GM12878 (cell line): ENCODE measurements around the gene DTX4. TPM values are rescaled to one million over a fixed set of nuclear protein-coding genes. Genes with fewer than 3 reads are reported as not detected.

Experiments used
- ATAC-seq: fragments of 200-7000 bp; cut with Tn5 transposase; 3 replicates; pipeline ENCODE4 v1.9.1; 2020; ENCODE audit warnings: mild to moderate bottlenecking, moderate library complexity
- BruUV-seq: library from RNA; stranded (reverse); fragments of 400-500 nt; replicated peaks from 2 replicates; lab custom pipeline; 2021; lab: Mats Ljungman, UMichigan
- CTCF ChIA-PET: fragments of 300-600 bp; sonication (Branson Sonifier 250); formaldehyde crosslinking; extraction: SDS; loops from one replicate; lab custom pipeline; 2021; ENCODE audit warnings: inconsistent platforms; lab: Yijun Ruan, JAX
- POLR2A ChIA-PET: fragments of 350-600 bp; formaldehyde crosslinking; extraction: SDS; loops from one replicate; lab custom pipeline; 2021; ENCODE audit warnings: inconsistent platforms; lab: Charles Lee
- RAD21 ChIA-PET: fragments of 300-600 bp; sonication (Branson Sonifier 250); formaldehyde crosslinking; loops from one replicate; lab custom pipeline; 2023; ENCODE audit warnings: antibody characterized with exemption; ENCODE audit not compliant: unreplicated experiment; lab: Charles Lee
- SMC1A ChIA-PET: fragments of 300-600 bp; sonication (Branson Sonifier 250); formaldehyde crosslinking; loops from one replicate; lab custom pipeline; 2023; ENCODE audit not compliant: unreplicated experiment, uncharacterized antibody; lab: Charles Lee
- DNase-seq: peaks from one replicate; pipeline ENCODE4 v3.0.0-alpha.2; 2011; ENCODE audit warnings: low read depth, low spot score
- FAIRE-seq: peaks from 3 replicates; lab custom pipeline; 2011; peaks lifted over from hg19 to GRCh38; lab: Jason Lieb, UNC
- H2AFZ ChIP-seq: 2 replicates; pipeline ENCODE4 v1.6.0; 2011; ENCODE audit warnings: low read depth, low read length, control low read depth; ENCODE audit not compliant: control insufficient read depth
- H3K27ac ChIP-seq: 2 replicates; pipeline ENCODE4 v1.5.1; 2011; ENCODE audit warnings: control low read depth; ENCODE audit not compliant: control insufficient read depth, insufficient read depth
- H3K27me3 ChIP-seq, 2 experiments: replicated peaks in 1 of 2; 2 replicates each; pipeline versions ENCODE4 v1.6.0 to v1.6.1; 2011; ENCODE audit warnings: low read length in 1 of 2; ENCODE audit not compliant: control insufficient read depth in 2 of 2, insufficient read depth in 2 of 2
- H3K36me3 ChIP-seq, 2 experiments: 2 replicates each; pipeline ENCODE4 v1.5.1; 2011; ENCODE audit warnings: low read length in 1 of 2; ENCODE audit not compliant: control insufficient read depth in 2 of 2, insufficient read depth in 2 of 2
- H3K4me1 ChIP-seq: 2 replicates; pipeline ENCODE4 v1.6.1; 2011; ENCODE audit warnings: mild to moderate bottlenecking, low read length, moderate library complexity, mixed read lengths; ENCODE audit not compliant: control insufficient read depth, insufficient read depth
- H3K4me2 ChIP-seq: 2 replicates; pipeline ENCODE4 v1.6.0; 2011; ENCODE audit warnings: control low read depth; ENCODE audit not compliant: control insufficient read depth, insufficient read depth
- H3K4me3 ChIP-seq: fragments of 200-600 bp; sonication (generic); 2 replicates; pipeline ENCODE4 v1.5.1; 2016
- H3K79me2 ChIP-seq: 2 replicates; pipeline ENCODE4 v1.6.0; 2011; ENCODE audit warnings: low read length; ENCODE audit not compliant: control insufficient read depth, insufficient read depth
- H3K9ac ChIP-seq: 2 replicates; pipeline ENCODE4 v1.8.0; 2011; ENCODE audit warnings: low read length, control low read depth, mixed read lengths; ENCODE audit not compliant: control insufficient read depth, insufficient read depth
- H3K9me3 ChIP-seq: replicated peaks from 3 replicates; pipeline ENCODE4 v1.5.1; 2011; ENCODE audit warnings: mild to moderate bottlenecking, low read length; ENCODE audit not compliant: control insufficient read depth, insufficient read depth
- H4K20me1 ChIP-seq: 2 replicates; pipeline ENCODE4 v1.6.0; 2011; ENCODE audit not compliant: control insufficient read depth, insufficient read depth
- BRCA1 ChIP-seq: IDR thresholded peaks from 2 replicates; pipeline ENCODE4 v1.6.1; 2011; ENCODE audit warnings: low read depth, low read length, improper control_type of control experiment
- CBX5 ChIP-seq: sonication (generic); IDR thresholded peaks from 2 replicates; pipeline ENCODE4 v1.6.1; 2016; ENCODE audit warnings: low read depth, moderate library complexity, mild to moderate bottlenecking, inconsistent platforms
- CEBPZ ChIP-seq: fragments of 150-350 bp; IDR thresholded peaks from 2 replicates; pipeline ENCODE4 v1.6.1; 2016; ENCODE audit warnings: low read depth, low read length
- EGR1 ChIP-seq, 2 experiments: IDR thresholded peaks; 1 replicate in 1 of 2; 2 replicates in 1 of 2; pipeline ENCODE4 v1.6.1; 2011 to 2012; ENCODE audit warnings: low read depth in 2 of 2, low read length in 2 of 2, borderline replicate concordance in 1 of 2, mild to moderate bottlenecking in 1 of 2, moderate library complexity in 1 of 2
- MEF2A ChIP-seq: IDR thresholded peaks from 2 replicates; pipeline ENCODE4 v1.6.1; 2011; ENCODE audit warnings: low read depth, mild to moderate bottlenecking, low read length, moderate library complexity; ENCODE audit not compliant: insufficient read depth
- MYB ChIP-seq: fragments of 150-350 bp; IDR thresholded peaks from 2 replicates; pipeline ENCODE4 v1.6.1; 2014; ENCODE audit warnings: mild to moderate bottlenecking, low read depth, low read length, borderline replicate concordance
- NR2C1 ChIP-seq: fragments of 450-650 bp; IDR thresholded peaks from 2 replicates; pipeline ENCODE4 v1.6.1; 2017; ENCODE audit warnings: antibody characterized with exemption, mild to moderate bottlenecking, moderate library complexity
- NR2C2 ChIP-seq: IDR thresholded peaks from 2 replicates; pipeline ENCODE4 v1.6.1; 2011; ENCODE audit warnings: borderline replicate concordance, low read depth; ENCODE audit not compliant: control insufficient read depth, insufficient read length
- SMARCA5 ChIP-seq: fragments of 450-650 bp; IDR thresholded peaks from 2 replicates; pipeline ENCODE4 v1.6.1; 2017; ENCODE audit warnings: mild to moderate bottlenecking
- SP1 ChIP-seq: IDR thresholded peaks from one replicate; pipeline ENCODE4 v1.6.1; 2011; ENCODE audit warnings: low read depth, low read length
- YBX1 ChIP-seq: fragments of 450-650 bp; IDR thresholded peaks from 2 replicates; pipeline ENCODE4 v1.6.1; 2016; ENCODE audit warnings: antibody characterized with exemption
- ZBED1 ChIP-seq: IDR thresholded peaks from 2 replicates; pipeline ENCODE4 v1.6.1; 2016; ENCODE audit warnings: borderline replicate concordance
- ZNF217 ChIP-seq: fragments of 450-650 bp; IDR thresholded peaks from 2 replicates; pipeline ENCODE4 v1.6.1; 2017; ENCODE audit warnings: antibody characterized with exemption, mild to moderate bottlenecking
- ZNF24 ChIP-seq: fragments of 450-650 bp; IDR thresholded peaks from 2 replicates; pipeline ENCODE4 v1.6.1; 2017; ENCODE audit warnings: antibody characterized with exemption, mild to moderate bottlenecking
- ZNF622 ChIP-seq: fragments of 450-650 bp; IDR thresholded peaks from 2 replicates; pipeline ENCODE4 v1.6.1; 2017; ENCODE audit warnings: mild to moderate bottlenecking, inconsistent platforms
- ZSCAN29 ChIP-seq: fragments of 450-650 bp; IDR thresholded peaks from 2 replicates; pipeline ENCODE4 v1.6.1; 2017; ENCODE audit warnings: mild to moderate bottlenecking, moderate library complexity
- WGBS: methylation state at CpG from one replicate; pipeline ENCODE4 v1.1.6; 2016; ENCODE audit warnings: low lambda C conversion rate; ENCODE audit not compliant: insufficient replicate concordance, insufficient coverage; ENCODE audit errors: missing lambda C conversion rate; 5-methylcytosine and 5-hydroxymethylcytosine counted together
- in situ Hi-C: fragments of 300-500 bp; cut with MboI; formaldehyde crosslinking; loops from 9 replicates; pipeline ENCODE4 v1.14.3; 2018; ENCODE audit warnings: mixed read lengths
- intact Hi-C: fragments of 100-400 bp; cut with micrococcal nuclease; formaldehyde crosslinking; loops from one replicate; pipeline ENCODE4 v1.14.2; 2022; ENCODE audit not compliant: unreplicated experiment
- polyA plus RNA-seq, 11 experiments: library from polyadenylated mRNA; depleted of rRNA in 4 of 11; unstranded in 6 of 11; stranded (reverse) in 5 of 11; fragments of >200 nt; fragmentation: Nextera tagmentation in 4 of 11; fragmentation: Illumina TruSeq in 1 of 11; extraction: Ambion mirVana in 4 of 11; extraction: Trizol in 1 of 11; gene quantifications; 1 replicate in 1 of 11; 2 replicates in 10 of 11; pipeline versions ENCODE4 v1.2.1 to v1.2.3, GENCODE V29; 2011 to 2016; ENCODE audit warnings: inconsistent platforms in 2 of 11, missing spikeins in 2 of 11, low read depth in 1 of 11
- total RNA-seq, 4 experiments: library from RNA; depleted of rRNA in 3 of 4; stranded (reverse); fragments of >200 nt in 3 of 4; fragmentation: Illumina TruSeq in 1 of 4; extraction: Trizol in 1 of 4; gene quantifications; 2 replicates each; pipeline versions ENCODE4 v1.2.1 to v1.2.3, GENCODE V29; 2013 to 2021
- TF ChIP-seq, protein P1 (sequence below): IDR thresholded peaks from 2 replicates; pipeline ENCODE4 v1.6.1; 2012; ENCODE audit warnings: low read depth, low read length, improper control_type of control experiment

Gene DTX4
- total and polyA plus RNA-seq, 10 of the 15 experiments (the other 5 are each of a cell fraction or from before 2014, with no cell fraction given), result 3.8 to 25.8 (median 10.5) TPM

DNA sequence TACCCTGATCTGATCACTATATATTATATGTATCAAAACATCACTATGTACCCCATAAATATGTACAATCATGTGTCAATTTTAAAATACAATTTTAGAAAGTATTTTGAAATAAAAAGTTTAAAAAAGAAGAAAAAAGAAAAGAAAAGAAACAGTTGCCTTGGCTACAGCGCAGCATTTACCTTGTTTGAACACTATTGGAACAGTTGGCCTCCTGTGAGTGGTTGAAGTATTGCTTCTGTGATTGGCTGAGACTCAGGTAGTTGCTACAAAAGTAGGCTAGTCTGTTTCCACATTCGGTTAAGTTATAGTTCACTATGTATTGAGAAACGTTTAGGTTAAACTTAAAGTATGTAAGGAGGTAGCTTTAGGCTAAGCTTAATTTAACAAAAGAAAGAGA is 7.9 kb upstream of the DTX4 start:
- H3K27me3 ChIP-seq, result no peaks in the 10 kb centered on the region
- no peaks in the 10 kb centered on the region for H3K4me1 ChIP-seq
- DNase-seq (no peak), FAIRE-seq (no peak), ATAC-seq (no peak; the same call in 2 of the 3 replicates)
- H2AFZ ChIP-seq, result no peak overlapping the region
- H3K9me3 ChIP-seq, result no peaks in the 10 kb centered on the region
- ChIA-PET CTCF (interaction anchor here (0.8 to 1.9 kb wide), 9 partner anchors 16 to 266 kb away, joined by 3 to 7 read pairs (median 3); no protein-coding TSS in a partner anchor), POLR2A (interaction anchor here (0.6 kb wide), 1 partner anchor 130 kb away, joined by 4 read pairs; no protein-coding TSS in a partner anchor), RAD21 (interaction anchor here (0.9 to 1.1 kb wide), 4 partner anchors 8 to 128 kb away, joined by 3 to 4 read pairs (median 3); partner anchors contain the start of genes DTX4 and FAM111A), SMC1A (interaction anchor here (0.8 to 2.0 kb wide), 5 partner anchors 22 to 162 kb away, joined by 3 to 7 read pairs (median 4); no protein-coding TSS in a partner anchor)
- H3K36me3 ChIP-seq, result no peaks in the 10 kb centered on the region
- intact Hi-C loops, result no loop called here
- H3K79me2 ChIP-seq, result no peaks in the 10 kb centered on the region
- in situ Hi-C loops, result no loop called here
- no TSS peak for BruUV-seq
- no peak overlapping the region for H3K4me3 ChIP-seq
- no peaks in the 10 kb centered on the region for H4K20me1 ChIP-seq
- no peak overlapping the region for H3K9ac ChIP-seq
- WGBS, result 53% methylated on average over 3 of the region's 3 CpGs
- no peak overlapping the region for H3K4me2 ChIP-seq
- no peak overlapping the region for H3K27ac ChIP-seq
- no peak for TF ChIP-seq CEBPZ
- no peak for TF ChIP-seq NR2C1
- TF ChIP-seq EGR1 (IDR thresholded peaks at IDR 0.05; ENCODE audit: borderline replicate concordance in 1 of 2, low read depth in 2 of 2, low read length in 2 of 2), result no peak
- TF ChIP-seq MEF2A, result no peak
- TF ChIP-seq ZBED1, result no peak
- no peak for TF ChIP-seq SMARCA5
- TF ChIP-seq ZNF622, result no peak
- TF ChIP-seq ZSCAN29, result no peak
- TF ChIP-seq CBX5, result no peak
- TF ChIP-seq NR2C2, result no peak
- TF ChIP-seq SP1, result no peak
- TF ChIP-seq, protein P1, sequence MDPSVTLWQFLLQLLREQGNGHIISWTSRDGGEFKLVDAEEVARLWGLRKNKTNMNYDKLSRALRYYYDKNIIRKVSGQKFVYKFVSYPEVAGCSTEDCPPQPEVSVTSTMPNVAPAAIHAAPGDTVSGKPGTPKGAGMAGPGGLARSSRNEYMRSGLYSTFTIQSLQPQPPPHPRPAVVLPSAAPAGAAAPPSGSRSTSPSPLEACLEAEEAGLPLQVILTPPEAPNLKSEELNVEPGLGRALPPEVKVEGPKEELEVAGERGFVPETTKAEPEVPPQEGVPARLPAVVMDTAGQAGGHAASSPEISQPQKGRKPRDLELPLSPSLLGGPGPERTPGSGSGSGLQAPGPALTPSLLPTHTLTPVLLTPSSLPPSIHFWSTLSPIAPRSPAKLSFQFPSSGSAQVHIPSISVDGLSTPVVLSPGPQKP, result no peak
- no peak for TF ChIP-seq BRCA1
- TF ChIP-seq ZNF217, result no peak
- TF ChIP-seq YBX1, result no peak
- TF ChIP-seq MYB, result no peak
- no peak for TF ChIP-seq ZNF24
